ENCODE data around the gene C3orf33.

C3orf33 gene

GRCh38 chr3:155785662-155786295, 20.3 kb downstream of the C3orf33 start:
- DNase-seq (ENCODE audit: low read depth in 2 of 2), result no peak

- no peak for DNase-seq (ENCODE audit: low read depth in 2 of 2)
Measured at GRCh38 chr3:155782390-155782953, 23.6 kb downstream of the C3orf33 start.

GRCh38 chr3:155780291-155780690, 25.8 kb downstream of the C3orf33 start:
- no peak for DNase-seq (ENCODE audit: low read depth in 2 of 2)

- no peak for DNase-seq (ENCODE audit: low read depth in 2 of 2)
Measured at GRCh38 chr3:155778462-155778861, 27.6 kb downstream of the C3orf33 start.

GRCh38 chr3:155772801-155773200, 33.3 kb downstream of the C3orf33 start:
- no peak for DNase-seq (ENCODE audit: low read depth in 2 of 2)

GRCh38 chr3:155771126-155771525, 35.0 kb downstream of the C3orf33 start:
- DNase-seq (ENCODE audit: low read depth in 2 of 2), result no peak

GRCh38 chr3:155766206-155766605, 39.9 kb downstream of the C3orf33 start:
- DNase-seq (ENCODE audit: low read depth in 2 of 2), result no peak

- DNase-seq (ENCODE audit: low read depth in 2 of 2), result no peak
Measured at GRCh38 chr3:155763870-155764463, 42.1 kb downstream of the C3orf33 start.

- DNase-seq (ENCODE audit: low read depth in 2 of 2), result no peak
Measured at GRCh38 chr3:155760653-155761052, 45.4 kb downstream of the C3orf33 start.

GRCh38 chr3:155757577-155757976, 48.5 kb downstream of the C3orf33 start:
- DNase-seq (ENCODE audit: low read depth in 2 of 2), result no peak

- DNase-seq (ENCODE audit: low read depth in 2 of 2), result no peak
Measured at GRCh38 chr3:155753038-155753639, 52.9 kb downstream of the C3orf33 start.

- no peak for DNase-seq (ENCODE audit: low read depth in 2 of 2)
Measured at GRCh38 chr3:155748611-155749365, 57.3 kb downstream of the C3orf33 start.

GRCh38 chr3:155747946-155748290, 58.2 kb downstream of the C3orf33 start:
- no peak for DNase-seq (ENCODE audit: low read depth in 2 of 2)

GRCh38 chr3:155747286-155747945, 58.7 kb downstream of the C3orf33 start:
- no peak for DNase-seq (ENCODE audit: low read depth in 2 of 2)

- DNase-seq (ENCODE audit: low read depth in 2 of 2), result no peak
Measured at GRCh38 chr3:155746703-155747102, 59.4 kb downstream of the C3orf33 start.

- DNase-seq (ENCODE audit: low read depth in 2 of 2), result no peak
Measured at GRCh38 chr3:155745795-155746550, 60.1 kb downstream of the C3orf33 start.

GRCh38 chr3:155744626-155745324, 61.3 kb downstream of the C3orf33 start, which contains the start of gene PLCH1:
TSS of gene PLCH1 (minus strand) at chr3:155745071. CDS start at chr3:155704224, 40,847 bp downstream.
- DNase-seq (ENCODE audit: low read depth in 2 of 2), result peak in 1 of 2 experiments; percentile 34

- DNase-seq (ENCODE audit: low read depth in 2 of 2), result peak in 1 of 2 experiments; percentile 38
Measured at GRCh38 chr3:155744010-155744625, 62.0 kb downstream of the C3orf33 start.

GRCh38 chr3:155743606-155744005, 62.5 kb downstream of the C3orf33 start:
- no peak for DNase-seq (ENCODE audit: low read depth in 2 of 2)

All from stimulated activated CD4-positive, alpha-beta T cell treated with anti-CD3 and anti-CD28 coated beads, Interleukin-12 subunit alpha, Interleukin-12 subunit beta, amount 100 ng/mL, for 24 hours (primary cell).